HepG2 (cell line): ENCODE measurements around the gene GRHL3. TPM values are rescaled to one million over a fixed set of nuclear protein-coding genes. Genes with fewer than 3 reads are reported as not detected.

Experiments used
- ATAC-seq: fragments of 200-7000 bp; cut with Tn5 transposase; 3 replicates; pipeline ENCODE4 v1.9.1; 2020; ENCODE audit warnings: mild to moderate bottlenecking, moderate library complexity
- BruUV-seq: library from RNA; stranded (reverse); fragments of 400-500 nt; replicated peaks from 2 replicates; lab custom pipeline; 2021; lab: Mats Ljungman, UMichigan
- CTCF ChIA-PET: fragments of 300-600 bp; formaldehyde crosslinking; extraction: SDS; loops from one replicate; lab custom pipeline; 2021; ENCODE audit warnings: low total read pairs, inconsistent platforms, low intra/inter-chr PET ratio; lab: Yijun Ruan, JAX
- POLR2A ChIA-PET: fragments of 350-600 bp; sonication (Branson Sonifier 250); formaldehyde crosslinking; loops from one replicate; lab custom pipeline; 2020; ENCODE audit warnings: antibody characterized with exemption, inconsistent platforms; lab: Yijun Ruan, JAX
- DNase-seq: peaks from one replicate; pipeline ENCODE4 v3.0.0-alpha.2; 2015; ENCODE audit warnings: low spot score
- FAIRE-seq: peaks from 3 replicates; lab custom pipeline; 2011; peaks lifted over from hg19 to GRCh38; lab: Jason Lieb, UNC
- H2AFZ ChIP-seq: one replicate; pipeline ENCODE4 v1.6.1; 2011; ENCODE audit warnings: low read length, inconsistent platforms
- H3K27ac ChIP-seq: fragments of 300-600 bp; 3 replicates; pipeline ENCODE4 v1.8.0; 2011; ENCODE audit warnings: mixed run types, mild to moderate bottlenecking, mixed read lengths, low read length, inconsistent platforms; ENCODE audit not compliant: insufficient read depth; ENCODE audit errors: extremely low read length
- H3K27me3 ChIP-seq, 2 experiments: fragments of 200-600 bp in 1 of 2; 2 replicates in 1 of 2; 3 replicates in 1 of 2; pipeline versions ENCODE4 v1.6.0 to v1.8.0; 2011; ENCODE audit warnings: low read length in 2 of 2, mild to moderate bottlenecking in 2 of 2, moderate library complexity in 2 of 2, inconsistent platforms in 1 of 2; ENCODE audit not compliant: insufficient read depth in 2 of 2, control insufficient read depth in 1 of 2
- H3K36me3 ChIP-seq, 2 experiments: fragments of 200-600 bp in 1 of 2; replicated peaks in 1 of 2; 2 replicates in 1 of 2; 3 replicates in 1 of 2; pipeline versions ENCODE4 v1.5.1 to v1.8.0; 2011; ENCODE audit warnings: low read length in 2 of 2, inconsistent platforms in 1 of 2; ENCODE audit not compliant: insufficient read depth in 2 of 2, control insufficient read depth in 1 of 2
- H3K4me1 ChIP-seq: 2 replicates; pipeline ENCODE4 v1.5.1; 2012; ENCODE audit warnings: low read length, inconsistent platforms; ENCODE audit not compliant: insufficient read depth
- H3K4me2 ChIP-seq: 2 replicates; pipeline ENCODE4 v1.6.0; 2011; ENCODE audit warnings: low read depth, low read length, inconsistent platforms
- H3K4me3 ChIP-seq, 3 experiments: fragments of 200-600 bp in 1 of 3; sonication (generic), shearing (Covaris generic) in 1 of 3; replicated peaks in 1 of 3; 2 replicates each; pipeline ENCODE4 v1.5.1; 2011 to 2016; ENCODE audit warnings: low read length in 3 of 3, inconsistent platforms in 2 of 3, low read depth in 2 of 3, mild to moderate bottlenecking in 2 of 3, control low read depth in 1 of 3, mixed read lengths in 1 of 3; ENCODE audit not compliant: insufficient read depth in 1 of 3
- H3K79me2 ChIP-seq: one replicate; pipeline ENCODE4 v1.6.1; 2011; ENCODE audit warnings: low read length, inconsistent platforms; ENCODE audit not compliant: insufficient read depth
- H3K9ac ChIP-seq: 2 replicates; pipeline ENCODE4 v1.6.0; 2011; ENCODE audit warnings: mild to moderate bottlenecking, low read depth, low read length, inconsistent platforms; ENCODE audit not compliant: insufficient read depth
- H3K9me3 ChIP-seq: 2 replicates; pipeline ENCODE4 v1.5.1; 2012; ENCODE audit warnings: mild to moderate bottlenecking, low read length
- H4K20me1 ChIP-seq: 2 replicates; pipeline ENCODE4 v1.6.0; 2011; ENCODE audit warnings: inconsistent platforms, mild to moderate bottlenecking, low read length, moderate library complexity; ENCODE audit not compliant: insufficient read depth
- DZIP1 ChIP-seq: sonication (generic); formaldehyde crosslinking; IDR thresholded peaks from 2 replicates; pipeline ENCODE4 v1.5.0; 2020; ENCODE audit warnings: mild to moderate bottlenecking, missing genetic modification reagents
- FOXP1 ChIP-seq, 2 experiments: fragments of 450-650 bp in 1 of 2; IDR thresholded peaks; 2 replicates each; pipeline ENCODE4 v1.6.1; 2017 to 2018; ENCODE audit warnings: antibody characterized with exemption in 1 of 2
- MAFK ChIP-seq, 2 experiments: IDR thresholded peaks in 1 of 2; conservative IDR thresholded peaks in 1 of 2; 2 replicates each; pipeline ENCODE4 v1.6.1; 2011; ENCODE audit warnings: improper control_type of control experiment in 2 of 2, low read length in 2 of 2
- NFYB ChIP-seq: sonication (generic); formaldehyde crosslinking; IDR thresholded peaks from 2 replicates; pipeline ENCODE4 v1.4.0; 2020; ENCODE audit warnings: missing genetic modification reagents
- SMAD3 ChIP-seq: sonication (generic); formaldehyde crosslinking; IDR thresholded peaks from 2 replicates; pipeline ENCODE4 v1.4.0; 2020; ENCODE audit warnings: missing genetic modification reagents
- XRCC5 ChIP-seq: fragments of 200-400 bp; formaldehyde crosslinking; optimal IDR thresholded peaks from 2 replicates; pipeline ENCODE3; 2017; ENCODE audit warnings: mild to moderate bottlenecking, low read length
- ZFP82 ChIP-seq: sonication (generic); formaldehyde crosslinking; IDR thresholded peaks from 2 replicates; pipeline ENCODE4 v1.5.1; 2020; ENCODE audit warnings: mild to moderate bottlenecking, missing genetic modification reagents, borderline replicate concordance
- ZNF10 ChIP-seq: sonication (generic); formaldehyde crosslinking; IDR thresholded peaks from 2 replicates; pipeline ENCODE4 v1.4.0; 2020; ENCODE audit warnings: mild to moderate bottlenecking, low read depth, missing genetic modification reagents, borderline replicate concordance
- ZNF256 ChIP-seq: sonication (generic); formaldehyde crosslinking; conservative IDR thresholded peaks from 2 replicates; pipeline ENCODE4 v1.4.0; 2020; ENCODE audit warnings: missing genetic modification reagents
- ZNF660 ChIP-seq: sonication (generic); formaldehyde crosslinking; IDR thresholded peaks from 2 replicates; pipeline ENCODE4 v1.5.1; 2020; ENCODE audit warnings: mild to moderate bottlenecking, low read depth, missing genetic modification reagents, borderline replicate concordance
- ZNF749 ChIP-seq: sonication (generic); formaldehyde crosslinking; IDR thresholded peaks from 2 replicates; pipeline ENCODE4 v1.8.0; 2022; ENCODE audit warnings: mild to moderate bottlenecking, missing genetic modification reagents, moderate library complexity, borderline replicate concordance
- WGBS: methylation state at CpG from one replicate; pipeline ENCODE4 v1.1.6; 2017; ENCODE audit warnings: low lambda C conversion rate; 5-methylcytosine and 5-hydroxymethylcytosine counted together
- in situ Hi-C: cut with HindIII; loops from 2 replicates; pipeline ENCODE4 v1.10.0; 2017; ENCODE audit warnings: low pct_unique_long_range_greater_than_20kb; ENCODE audit not compliant: extremely low pct_ligation_motif_present
- intact Hi-C: fragments of 100-400 bp; cut with micrococcal nuclease; formaldehyde crosslinking; loops from one replicate; pipeline ENCODE4 v1.10.0; 2022; ENCODE audit not compliant: unreplicated experiment
- polyA plus RNA-seq, 8 experiments: library from polyadenylated mRNA; depleted of rRNA in 3 of 8; stranded (reverse) in 7 of 8; unstranded in 1 of 8; fragments of >200 nt; fragmentation: Illumina TruSeq in 4 of 8; extraction: Trizol in 4 of 8; gene quantifications; 2 replicates each; pipeline versions ENCODE4 v1.2.1 to v1.2.3, GENCODE V29; 2011 to 2016; ENCODE audit warnings: low read depth in 4 of 8, missing spikeins in 1 of 8, mixed read lengths in 1 of 8; ENCODE audit not compliant: insufficient read depth in 1 of 8
- total RNA-seq, 5 experiments: library from RNA; depleted of rRNA; stranded (reverse); fragments of >200 nt; fragmentation: Illumina TruSeq; extraction: Trizol; gene quantifications; 2 replicates each; pipeline ENCODE4 v1.2.3, GENCODE V29; 2016; ENCODE audit warnings: low read depth in 1 of 5
- TF ChIP-seq, protein P1 (sequence below): IDR thresholded peaks from 2 replicates; pipeline ENCODE4 v1.6.1; 2018; ENCODE audit warnings: missing genetic modification reagents, mild to moderate bottlenecking, missing compliant biosample characterization

Gene GRHL3
- total and polyA plus RNA-seq, 2 of the 13 experiments (the other 11 are each of a cell fraction or from before 2014, with no cell fraction given) = not detected

GRCh38 chr1:24392604-24392946 lies 73.4 kb downstream of the GRHL3 start:
- in situ Hi-C loops = loop anchor here (5.0 to 10.0 kb wide), 2 partner anchors 190 to 318 kb away; no protein-coding TSS in a partner anchor
- no peak for FAIRE-seq
- no peaks in the 10 kb centered on the region; a peak in 1 of 5 replicates for H3K36me3 ChIP-seq
- peak; percentile 3 for TF ChIP-seq XRCC5
- TF ChIP-seq SMAD3 (CRISPR knock-in tag) = no peak
- no peak for TF ChIP-seq DZIP1 (CRISPR knock-in tag)
- TF ChIP-seq, all 625 proteins: peak for 1
- H3K4me3 ChIP-seq = no peak overlapping the region
- no TSS peak for BruUV-seq
- no peak overlapping the region for H3K27ac ChIP-seq
- no peaks in the 10 kb centered on the region for H3K9me3 ChIP-seq
- H2AFZ ChIP-seq = no peak overlapping the region
- no peaks in the 10 kb centered on the region for H4K20me1 ChIP-seq
- WGBS = 70% methylated on average over 4 of the region's 4 CpGs
- ChIA-PET CTCF (interaction anchor here (1.8 to 5.2 kb wide), 3 partner anchors 193 to 243 kb away, joined by 5 to 151 read pairs (median 27); no protein-coding TSS in a partner anchor), POLR2A (no interaction called here)
- ATAC-seq (no peak), DNase-seq (no peak)
- no peak overlapping the region for H3K4me2 ChIP-seq
- H3K4me1 ChIP-seq = peaks cover 23% of the 10 kb centered on the region
- no peak overlapping the region for H3K9ac ChIP-seq
- intact Hi-C loops = loop anchor here (1.0 kb wide), 1 partner anchor 242 kb away; no protein-coding TSS in a partner anchor
- H3K27me3 ChIP-seq = no peaks in the 10 kb centered on the region
- H3K79me2 ChIP-seq = no peaks in the 10 kb centered on the region

DNA sequence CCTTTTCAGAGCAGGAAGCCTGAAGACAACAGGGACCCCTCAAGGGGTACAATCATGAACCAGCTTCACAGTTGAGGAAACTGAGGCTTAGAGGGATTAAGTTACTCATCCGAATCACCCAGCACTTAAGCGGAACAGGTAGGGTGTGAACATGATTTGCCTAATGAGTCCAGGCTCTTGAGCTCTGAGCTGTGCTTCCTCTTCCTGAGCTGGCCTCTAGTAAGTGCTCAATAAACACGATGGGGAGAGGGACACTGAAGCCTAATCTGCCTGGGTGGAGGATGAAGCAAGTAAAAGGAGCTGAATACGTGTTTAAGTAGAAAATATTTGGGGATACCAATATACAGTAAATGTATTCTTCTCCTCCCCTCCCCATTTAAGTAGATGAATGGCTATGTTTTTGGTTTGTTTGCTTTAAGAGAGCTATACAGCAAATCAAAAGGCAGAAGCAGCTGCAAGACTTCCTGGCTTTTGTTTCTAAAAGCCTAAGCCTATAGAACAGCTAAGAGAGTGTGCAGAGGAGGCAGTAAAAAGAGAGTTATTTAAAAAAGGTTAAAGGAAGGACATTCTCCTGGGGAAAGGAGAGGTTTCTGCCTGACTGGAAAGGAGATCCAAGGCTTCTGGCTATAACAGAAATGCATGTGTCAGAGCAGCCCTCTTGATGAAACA lies 74.0 kb downstream of the GRHL3 start:
- no peak for DNase-seq
- Histone ChIP-seq H3K79me2 (no peaks in the 10 kb centered on the region), H3K9me3 (no peaks in the 10 kb centered on the region), H3K27ac (no peak overlapping the region), H3K4me3 (no peak overlapping the region), H2AFZ (no peak overlapping the region), H3K27me3 (no peaks in the 10 kb centered on the region), H3K36me3 (no peaks in the 10 kb centered on the region; a peak in 1 of 5 replicates), H3K9ac (no peak overlapping the region), H3K4me2 (no peak overlapping the region), H4K20me1 (no peaks in the 10 kb centered on the region), H3K4me1 (peaks cover 23% of the 10 kb centered on the region)
- intact Hi-C loops = loop anchor here (1.0 kb wide), 1 partner anchor 243 kb away; no protein-coding TSS in a partner anchor
- POLR2A ChIA-PET = interaction anchor here (0.7 kb wide), 1 partner anchor 194 kb away, joined by 3 read pairs; no protein-coding TSS in a partner anchor
- CTCF ChIA-PET = interaction anchor here (1.8 to 5.2 kb wide), 3 partner anchors 193 to 242 kb away, joined by 5 to 151 read pairs (median 27); no protein-coding TSS in a partner anchor
- in situ Hi-C loops = loop anchor here (5.0 to 10.0 kb wide), 2 partner anchors 191 to 318 kb away; no protein-coding TSS in a partner anchor
- no peak for FAIRE-seq
- ATAC-seq = no peak
- BruUV-seq = no TSS peak
- 81% methylated on average over 4 of the region's 4 CpGs for WGBS
- TF ChIP-seq NFYB (no peak), FOXP1 (IDR thresholded peaks at IDR 0.05) (no peak), FOXP1 (CRISPR knock-in tag; IDR thresholded peaks at IDR 0.05) (no peak), ZNF749 (no peak), ZNF256 (CRISPR knock-in tag) (no peak), ZNF10 (CRISPR knock-in tag) (no peak), MAFK (conservative IDR thresholded peaks at IDR 0.05 in 1 of 2, IDR thresholded peaks at IDR 0.05 in 1 of 2; ENCODE audit: low read length in 2 of 2) (no peak), ZNF660 (no peak), ZFP82 (no peak)
- TF ChIP-seq, protein P1, sequence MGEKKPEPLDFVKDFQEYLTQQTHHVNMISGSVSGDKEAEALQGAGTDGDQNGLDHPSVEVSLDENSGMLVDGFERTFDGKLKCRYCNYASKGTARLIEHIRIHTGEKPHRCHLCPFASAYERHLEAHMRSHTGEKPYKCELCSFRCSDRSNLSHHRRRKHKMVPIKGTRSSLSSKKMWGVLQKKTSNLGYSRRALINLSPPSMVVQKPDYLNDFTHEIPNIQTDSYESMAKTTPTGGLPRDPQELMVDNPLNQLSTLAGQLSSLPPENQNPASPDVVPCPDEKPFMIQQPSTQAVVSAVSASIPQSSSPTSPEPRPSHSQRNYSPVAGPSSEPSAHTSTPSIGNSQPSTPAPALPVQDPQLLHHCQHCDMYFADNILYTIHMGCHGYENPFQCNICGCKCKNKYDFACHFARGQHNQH (CRISPR knock-in tag) = no peak
